HG03045 (cell line): ENCODE data around the gene ANKRD33.

Experiments used
- ATAC-seq: cut with Tn5 transposase; IDR thresholded peaks from one replicate; pipeline ENCODE4 v1.9.1; 2021; ENCODE audit warnings: mild to moderate bottlenecking, moderate library complexity; ENCODE audit not compliant: unreplicated experiment

The ANKRD33 gene

GRCh38 chr12:51898506-51898905, 10.6 kb downstream of the ANKRD33 start:
- ATAC-seq: no peak

- no peak for ATAC-seq
Observed at GRCh38 chr12:51898937-51899336, 11.0 kb downstream of the ANKRD33 start.

DNA sequence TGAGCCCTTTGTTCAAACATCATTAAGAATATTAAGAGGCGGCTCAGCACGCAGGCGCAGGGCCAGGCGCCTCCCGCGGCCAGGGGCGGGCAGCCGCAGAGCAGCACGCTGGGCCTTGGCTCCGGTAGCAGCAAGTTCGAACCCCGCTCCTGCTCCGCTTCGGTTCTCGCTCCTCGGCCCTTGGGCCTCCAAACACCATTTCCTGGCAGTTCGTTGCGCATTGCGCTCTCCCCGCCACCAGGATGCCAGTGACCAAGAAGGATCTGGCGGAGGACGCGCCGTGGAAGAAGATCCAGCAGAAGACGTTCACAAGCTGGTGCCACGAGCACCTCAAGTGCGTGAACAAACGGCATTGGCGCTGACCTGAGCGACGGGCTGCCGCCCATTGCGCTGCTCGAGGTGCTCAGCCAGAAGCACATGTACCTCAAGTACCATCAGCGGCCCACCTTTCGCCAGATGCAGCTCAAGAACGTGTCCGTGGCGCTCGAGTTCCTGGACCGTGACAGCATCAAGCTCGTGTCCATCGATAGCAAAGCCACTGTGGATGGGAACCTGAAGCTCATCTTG, 12.5 kb downstream of the ANKRD33 start:
- ATAC-seq: no peak

- ATAC-seq: no peak
Observed at GRCh38 chr12:51901121-51901817, 13.4 kb downstream of the ANKRD33 start.

GRCh38 chr12:51901881-51902280, 14.0 kb downstream of the ANKRD33 start:
- no peak for ATAC-seq

DNA sequence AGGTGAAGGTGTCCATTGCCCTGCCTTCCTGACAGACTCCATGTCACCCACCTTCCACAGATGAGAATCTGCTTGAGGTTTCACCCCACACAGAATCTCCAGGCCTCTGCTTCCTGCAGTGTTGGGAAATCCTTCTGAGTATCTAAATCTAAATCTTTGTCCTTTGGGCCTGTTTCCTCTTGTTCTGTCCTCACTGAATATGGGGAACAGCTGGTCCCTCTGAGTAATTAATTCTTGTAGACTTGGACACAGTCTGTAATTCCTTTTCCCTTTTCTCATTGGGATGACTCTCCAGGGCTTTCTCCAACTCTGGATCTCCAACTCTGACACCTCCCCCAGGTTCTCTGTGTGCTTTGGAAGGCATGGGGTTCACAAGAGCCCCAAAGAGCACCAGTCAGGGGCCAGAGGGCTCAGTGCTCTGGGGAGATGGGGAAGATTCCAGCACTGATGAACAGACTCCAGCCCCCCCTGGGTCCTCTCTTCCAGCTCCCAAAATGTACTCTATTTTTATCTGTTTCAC, 17.1 kb downstream of the ANKRD33 start:
- ATAC-seq: no peak

DNA sequence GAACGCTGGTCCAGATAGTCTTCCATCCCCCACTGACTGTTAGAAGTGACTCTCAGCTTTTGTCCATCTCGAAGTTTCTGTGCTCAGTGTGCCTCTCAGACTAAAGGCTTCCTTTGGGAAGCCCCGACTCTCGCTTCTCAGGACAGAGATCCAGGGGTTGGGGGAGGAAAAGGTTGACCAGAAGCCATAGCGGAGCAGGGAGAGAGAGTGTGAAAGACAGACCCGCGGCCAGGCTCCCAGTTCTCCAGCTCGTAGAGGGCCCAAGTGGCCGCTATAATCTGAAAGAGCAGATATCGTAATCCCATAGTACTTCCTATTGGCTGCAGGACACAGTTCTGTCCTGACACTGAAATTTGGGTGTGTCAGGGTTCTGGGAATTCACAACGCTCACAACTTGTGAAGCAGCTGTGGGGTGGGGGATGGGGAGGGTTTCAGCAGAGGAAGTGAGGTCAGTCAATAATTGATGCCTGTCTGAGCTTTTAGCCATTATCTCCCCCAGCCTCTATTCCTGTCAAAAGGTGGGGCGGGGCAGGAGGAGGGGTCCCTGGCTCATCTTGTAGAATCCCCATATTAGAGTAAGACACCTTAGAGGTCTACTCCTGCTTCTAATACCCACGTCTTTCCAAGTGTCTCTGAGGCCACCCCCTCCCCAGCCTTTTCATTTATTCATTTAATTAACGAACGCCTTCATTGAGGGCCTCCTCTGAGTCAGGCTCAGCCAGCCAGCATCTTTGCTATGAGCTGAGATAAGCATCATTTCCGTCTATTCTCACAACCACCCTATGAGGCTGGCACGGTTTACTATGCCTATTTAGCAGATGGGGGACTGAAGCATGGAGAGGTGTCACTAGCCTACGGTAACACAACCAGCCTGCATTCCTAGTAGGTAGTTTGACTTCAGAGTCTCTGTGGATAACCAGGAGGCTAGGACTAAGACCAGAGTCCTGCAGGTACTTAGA, 17.8 kb downstream of the ANKRD33 start:
- ATAC-seq: no peak

GRCh38 chr12:51906430-51907082, 18.7 kb downstream of the ANKRD33 start:
- ATAC-seq: no peak

- no peak for ATAC-seq
Observed at GRCh38 chr12:51907083-51907855, 19.4 kb downstream of the ANKRD33 start, which contains the start of gene ACVRL1. TSS of gene ACVRL1 (plus strand) at chr12:51907504. CDS start at chr12:51912475, 4,971 bp downstream.

GRCh38 chr12:51907856-51908425, 20.0 kb downstream of the ANKRD33 start:
- no peak for ATAC-seq

DNA sequence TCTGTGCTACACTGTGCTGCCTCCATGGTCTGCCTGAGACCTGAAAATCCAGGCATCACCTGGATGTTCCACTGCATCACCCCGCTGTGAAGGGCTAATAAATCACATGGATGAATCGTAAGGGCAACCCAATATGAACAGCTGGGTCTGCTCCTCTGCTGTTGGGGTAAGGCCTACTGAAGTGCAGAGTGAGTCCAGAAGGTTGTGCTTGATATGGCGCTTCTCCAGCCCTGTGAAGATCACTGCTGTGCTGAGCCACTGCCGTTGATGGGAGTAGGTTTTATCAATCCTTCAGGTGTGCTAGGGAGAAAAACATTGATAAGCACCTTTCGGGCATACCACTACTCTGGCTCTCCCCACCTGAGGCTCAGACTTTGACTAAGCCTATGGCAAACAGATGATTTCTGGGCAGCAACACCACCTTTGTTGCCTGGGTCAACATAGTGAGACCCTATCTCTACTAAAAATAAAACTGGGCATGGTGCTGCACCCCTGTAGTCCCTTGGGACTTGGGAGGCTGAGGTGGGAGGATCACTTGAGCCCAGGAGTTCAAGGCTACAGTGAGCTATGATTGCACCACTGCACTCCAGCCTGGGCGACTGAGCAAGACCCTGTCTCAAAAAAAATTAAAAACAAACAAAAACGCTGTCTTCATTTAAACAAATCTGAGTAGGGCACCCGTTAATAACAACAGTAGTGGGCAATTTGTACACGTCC, 21.1 kb downstream of the ANKRD33 start:
- ATAC-seq: no peak

DNA sequence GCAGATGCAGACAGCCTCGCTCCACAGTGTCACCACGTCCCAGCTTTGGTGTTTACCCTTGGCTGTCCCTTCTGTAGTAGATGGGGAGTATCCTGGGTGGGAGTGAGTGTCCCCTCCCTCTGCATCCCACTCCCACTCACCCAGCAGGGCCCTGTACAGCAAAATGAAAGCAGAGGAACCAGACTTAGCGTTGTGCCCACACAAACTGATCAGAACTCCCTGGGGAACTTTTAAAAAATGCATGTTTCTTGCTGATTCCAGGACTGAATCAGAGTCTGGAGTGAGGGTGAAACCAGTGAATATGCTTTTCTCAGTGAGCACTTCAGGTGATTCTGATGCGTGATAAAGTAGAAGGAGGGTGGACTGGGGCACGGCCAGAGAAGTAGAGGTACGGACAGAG, 22.3 kb downstream of the ANKRD33 start:
- ATAC-seq: no peak

- no peak for ATAC-seq
Observed at GRCh38 chr12:51910691-51911090, 22.8 kb downstream of the ANKRD33 start.

- ATAC-seq: no peak
Observed at GRCh38 chr12:51911307-51911706, 23.4 kb downstream of the ANKRD33 start.

- ATAC-seq: no peak
Observed at GRCh38 chr12:51911788-51912711, 24.1 kb downstream of the ANKRD33 start.

DNA sequence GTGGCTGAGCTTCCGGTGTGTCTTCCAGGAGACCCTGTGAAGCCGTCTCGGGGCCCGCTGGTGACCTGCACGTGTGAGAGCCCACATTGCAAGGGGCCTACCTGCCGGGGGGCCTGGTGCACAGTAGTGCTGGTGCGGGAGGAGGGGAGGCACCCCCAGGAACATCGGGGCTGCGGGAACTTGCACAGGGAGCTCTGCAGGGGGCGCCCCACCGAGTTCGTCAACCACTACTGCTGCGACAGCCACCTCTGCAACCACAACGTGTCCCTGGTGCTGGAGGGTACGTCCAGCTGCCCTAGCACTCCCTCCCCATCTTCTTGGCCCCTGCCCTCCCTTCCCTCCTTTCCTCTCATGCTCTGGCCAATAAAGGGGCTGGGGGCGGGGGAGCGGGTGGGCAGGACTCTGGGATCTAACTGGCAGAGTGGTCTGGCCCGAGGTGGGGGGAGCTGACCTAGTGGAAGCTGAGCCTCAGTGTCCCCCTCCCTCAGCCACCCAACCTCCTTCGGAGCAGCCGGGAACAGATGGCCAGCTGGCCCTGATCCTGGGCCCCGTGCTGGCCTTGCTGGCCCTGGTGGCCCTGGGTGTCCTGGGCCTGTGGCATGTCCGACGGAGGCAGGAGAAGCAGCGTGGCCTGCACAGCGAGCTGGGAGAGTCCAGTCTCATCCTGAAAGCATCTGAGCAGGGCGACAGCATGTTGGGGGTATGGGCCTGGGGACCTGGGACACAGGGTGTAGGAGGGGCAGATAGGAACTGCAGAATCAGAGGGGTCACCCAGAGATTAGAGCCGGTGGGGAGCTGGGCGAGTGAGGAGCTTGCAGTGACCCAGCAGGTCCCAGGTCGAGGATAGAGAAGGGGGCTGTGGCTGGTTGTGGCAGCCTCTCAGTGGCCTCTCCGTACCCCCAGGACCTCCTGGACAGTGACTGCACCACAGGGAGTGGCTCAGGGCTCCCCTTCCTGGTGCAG, 25.4 kb downstream of the ANKRD33 start:
- no peak for ATAC-seq
